NCI-H748 (cell line): Measurements from ENCODE around the gene GPR108.
"Not testable (repeated sequence)": the region's sequence is repeated elsewhere in the genome, so short reads cannot be mapped to it uniquely, and the experiment has no call there.

ENCODE experiments used
- DNase-seq: peaks from one replicate; lab custom pipeline; 2025; ENCODE audit not compliant: unreplicated experiment; lab: John Stamatoyannopoulos, UW

Gene GPR108

DNA sequence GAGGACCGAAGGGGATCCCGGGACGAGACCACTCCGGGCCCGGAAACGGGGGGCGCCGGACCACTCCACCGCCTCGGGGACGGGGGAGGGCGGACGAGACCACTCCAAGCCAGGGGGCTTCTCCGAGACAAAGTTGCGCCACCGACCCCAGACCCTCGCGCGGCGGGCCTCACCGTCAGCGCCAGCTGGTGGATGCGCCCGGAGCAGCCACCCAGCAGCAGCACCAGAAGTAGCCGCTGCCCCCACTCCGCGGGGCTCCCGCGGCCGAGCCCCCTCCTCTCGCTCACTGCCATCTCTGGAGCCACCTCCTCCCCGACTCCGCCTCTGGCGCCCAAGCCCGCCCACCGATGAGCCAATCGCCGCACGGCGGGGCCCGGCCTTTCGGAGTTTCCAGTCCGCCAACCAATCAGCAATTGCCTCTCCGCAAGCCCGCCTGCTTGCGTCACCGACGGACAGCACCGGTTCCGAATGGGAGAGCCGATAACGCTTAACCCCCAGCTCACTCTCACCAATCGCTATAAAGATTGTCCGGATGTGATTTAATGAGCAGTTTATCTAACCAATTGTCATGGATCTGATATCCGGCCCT lies at the start of gene GPR108:
Gene GPR108 (minus strand): TSS at position 297 of the 589 bp plus-strand sequence. CDS start 4 bp downstream, at position 293.
- peak; percentile 99 for DNase-seq

DNA sequence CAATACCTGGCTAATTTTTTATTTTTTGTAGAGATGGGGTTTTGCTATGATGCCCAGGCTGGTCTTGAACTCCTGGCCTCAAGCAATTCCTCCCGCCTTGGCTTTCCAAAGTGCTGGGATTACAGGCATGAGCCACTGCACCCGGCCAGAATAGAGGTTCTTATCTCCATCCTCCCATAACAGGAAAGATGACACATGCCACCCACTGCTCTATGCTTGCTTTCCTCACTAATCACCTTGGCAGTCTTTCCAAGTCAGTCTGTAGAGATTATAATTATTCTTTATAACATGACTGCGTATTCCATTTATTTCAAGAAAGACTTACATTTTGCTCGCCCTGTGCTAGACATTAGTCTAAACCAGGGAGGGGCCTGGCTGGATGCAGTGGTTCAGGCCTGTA lies 41.8 kb upstream of the GPR108 start:
- DNase-seq, result no peak

DNA sequence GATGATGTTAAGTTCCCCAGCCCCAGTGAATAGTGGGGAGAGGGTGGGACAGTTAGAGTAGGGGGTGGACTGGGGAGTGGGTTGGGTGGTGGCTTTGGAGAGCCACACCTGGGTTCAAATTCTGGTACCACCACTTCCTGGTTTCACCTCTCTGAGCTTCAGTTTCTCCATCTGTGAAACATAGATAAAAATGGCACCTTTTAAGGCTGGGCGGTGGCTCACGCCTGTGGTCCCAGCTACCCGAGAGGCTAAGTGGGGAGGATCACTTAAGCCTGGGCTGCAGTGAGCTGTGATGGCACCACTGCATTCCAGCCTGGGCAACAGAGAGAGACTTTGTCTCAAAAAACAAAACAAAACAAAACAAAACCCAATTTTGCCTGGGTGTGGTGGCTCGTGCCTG lies 41.0 kb upstream of the GPR108 start:
- DNase-seq, result no peak

DNA sequence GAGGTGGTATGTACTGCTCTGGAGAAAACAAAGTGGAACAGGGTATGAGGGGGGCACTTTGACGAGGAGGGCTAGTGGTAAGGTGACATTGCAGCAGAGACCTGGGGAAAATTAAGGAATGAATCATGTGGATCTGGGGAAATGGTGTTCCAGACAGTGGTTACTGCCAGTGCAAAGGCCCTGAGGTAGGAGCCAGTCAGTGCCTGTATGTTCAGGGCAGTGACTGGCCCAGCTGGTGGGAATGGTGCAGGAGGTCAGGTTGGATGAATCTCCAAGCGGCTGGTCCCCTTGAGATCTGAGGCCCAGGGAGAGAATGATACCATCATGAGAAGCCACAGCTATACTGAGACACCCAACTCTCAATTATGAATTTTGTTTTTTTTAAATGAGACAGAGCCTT lies 40.1 kb upstream of the GPR108 start:
- no peak for DNase-seq

DNA sequence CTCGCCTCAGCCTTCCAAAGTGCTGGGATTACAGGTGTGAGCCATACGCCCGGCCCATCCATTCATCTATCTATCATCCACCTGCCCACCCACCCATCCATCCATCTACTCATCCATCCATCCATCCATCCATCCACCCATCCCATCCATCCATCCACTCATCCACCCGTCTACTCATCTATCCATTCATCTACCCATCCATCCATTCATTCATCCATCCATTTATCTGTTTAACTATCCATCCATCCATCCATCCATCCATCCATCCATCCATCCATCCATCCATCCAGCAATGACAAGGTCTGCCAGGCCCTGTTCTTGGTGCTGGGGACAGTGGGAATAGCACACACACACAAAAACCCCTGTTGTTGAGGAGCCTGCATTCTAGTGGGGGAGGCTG lies 39.6 kb upstream of the GPR108 start:
- DNase-seq, result no peak

DNA sequence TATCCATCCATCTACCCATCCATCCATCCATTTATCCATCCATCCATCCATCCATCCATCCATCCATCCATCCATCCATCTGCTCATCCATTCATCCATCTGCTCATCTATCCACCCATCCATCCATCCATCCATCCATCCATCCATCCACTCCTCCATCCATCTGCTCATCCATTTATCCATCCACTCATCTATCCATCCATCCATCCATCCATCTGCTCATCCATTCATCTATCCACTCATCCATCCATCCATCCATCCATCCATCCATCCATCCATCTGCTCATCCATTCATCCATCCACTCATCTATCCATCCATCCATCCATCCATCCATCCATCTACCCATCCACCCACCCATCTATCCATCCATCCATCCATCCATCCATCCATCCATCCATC lies 38.7 kb upstream of the GPR108 start:
- not testable (repeated sequence) for DNase-seq

DNA sequence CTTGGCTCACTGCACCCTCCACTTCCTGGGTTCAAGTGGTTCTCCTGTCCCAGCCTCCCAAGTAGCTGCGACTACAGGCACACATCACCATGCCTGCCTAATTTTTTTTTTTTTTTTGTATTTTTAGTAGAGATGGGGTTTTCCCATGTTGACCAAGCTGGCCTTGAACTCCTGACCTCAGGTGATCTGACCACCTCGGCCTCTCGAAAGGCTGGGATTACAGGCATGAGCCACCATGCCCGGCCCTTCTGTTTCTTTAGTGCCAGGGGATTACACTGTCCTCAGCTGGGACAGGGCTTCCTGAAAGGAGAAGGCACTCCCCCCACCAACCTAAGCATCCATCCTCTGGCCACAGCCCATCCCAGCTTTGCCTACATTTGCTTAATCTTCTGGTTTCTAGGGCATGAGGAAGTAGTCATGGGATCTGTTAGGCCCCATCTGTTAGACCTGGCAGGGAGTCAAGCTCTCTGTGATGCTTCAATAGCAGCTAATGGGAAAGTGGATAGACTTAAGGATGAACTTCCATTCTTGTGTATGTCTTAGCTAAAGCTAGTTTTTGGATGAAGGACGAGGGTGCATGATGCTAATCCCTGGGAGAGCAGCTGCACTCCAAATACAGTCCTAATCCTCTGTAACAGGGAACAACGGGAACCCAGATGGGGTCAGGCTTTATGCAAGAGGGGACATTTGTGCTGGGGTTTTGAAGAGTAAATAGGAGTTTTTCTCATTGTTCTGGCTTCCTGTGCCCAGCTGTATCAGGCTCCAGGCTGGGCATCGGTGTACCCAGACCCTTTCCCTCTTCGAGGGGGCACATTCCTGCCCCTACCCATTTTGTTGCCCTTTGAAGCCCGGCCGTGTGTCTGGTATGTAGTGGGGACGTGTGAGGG lies 37.7 kb upstream of the GPR108 start:
- no peak for DNase-seq

DNA sequence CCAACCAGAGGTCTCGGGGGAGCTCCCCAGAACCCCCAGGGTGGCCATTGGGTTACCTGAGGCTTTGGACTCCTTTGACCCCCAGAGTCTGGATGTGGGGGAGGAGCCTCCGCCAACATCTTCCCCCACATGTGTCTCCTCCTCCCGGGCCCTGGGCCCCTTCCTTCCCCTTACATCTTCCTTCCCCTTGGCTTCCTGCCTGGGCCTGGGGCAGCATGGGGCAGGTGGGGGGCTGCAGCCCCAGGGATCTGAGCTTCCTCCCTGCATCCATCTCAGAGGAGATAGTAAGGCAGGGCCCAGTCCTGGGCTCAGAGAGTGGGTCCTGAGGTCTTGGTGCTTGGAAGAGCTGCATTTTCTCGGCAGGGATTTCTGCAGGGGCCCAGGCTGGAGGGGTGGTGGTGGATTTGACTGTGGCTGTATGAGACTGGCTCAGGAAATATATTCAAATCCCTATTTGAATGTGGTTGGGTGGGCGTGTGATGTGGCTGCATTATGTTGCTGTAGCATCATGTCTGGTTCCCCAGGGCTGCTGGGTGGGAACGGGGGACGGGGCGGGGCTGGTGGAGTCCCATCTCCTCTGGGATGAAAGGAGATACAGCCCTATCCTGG lies 36.0 kb upstream of the GPR108 start:
- no peak for DNase-seq

DNA sequence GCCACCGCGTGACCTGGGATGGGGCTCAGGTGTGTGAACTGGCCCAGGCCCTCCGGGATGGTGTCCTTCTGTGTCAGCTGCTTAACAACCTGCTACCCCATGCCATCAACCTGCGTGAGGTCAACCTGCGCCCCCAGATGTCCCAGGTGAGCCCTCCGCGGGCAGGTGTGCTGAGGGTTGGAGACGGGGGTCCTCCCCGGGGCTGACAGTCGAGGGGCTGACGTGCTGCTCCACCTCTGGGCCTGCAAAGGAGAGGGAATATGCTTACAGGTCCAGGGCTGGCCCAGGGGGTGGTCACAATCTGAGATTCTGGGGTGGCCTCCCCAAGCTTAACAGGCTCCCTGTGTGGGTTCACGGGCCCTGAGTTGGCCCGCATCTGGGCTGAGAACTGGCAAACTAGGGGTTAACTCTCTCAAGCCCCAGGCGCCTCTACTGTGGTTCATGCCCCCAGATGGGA lies 35.5 kb upstream of the GPR108 start:
- DNase-seq, result no peak

DNA sequence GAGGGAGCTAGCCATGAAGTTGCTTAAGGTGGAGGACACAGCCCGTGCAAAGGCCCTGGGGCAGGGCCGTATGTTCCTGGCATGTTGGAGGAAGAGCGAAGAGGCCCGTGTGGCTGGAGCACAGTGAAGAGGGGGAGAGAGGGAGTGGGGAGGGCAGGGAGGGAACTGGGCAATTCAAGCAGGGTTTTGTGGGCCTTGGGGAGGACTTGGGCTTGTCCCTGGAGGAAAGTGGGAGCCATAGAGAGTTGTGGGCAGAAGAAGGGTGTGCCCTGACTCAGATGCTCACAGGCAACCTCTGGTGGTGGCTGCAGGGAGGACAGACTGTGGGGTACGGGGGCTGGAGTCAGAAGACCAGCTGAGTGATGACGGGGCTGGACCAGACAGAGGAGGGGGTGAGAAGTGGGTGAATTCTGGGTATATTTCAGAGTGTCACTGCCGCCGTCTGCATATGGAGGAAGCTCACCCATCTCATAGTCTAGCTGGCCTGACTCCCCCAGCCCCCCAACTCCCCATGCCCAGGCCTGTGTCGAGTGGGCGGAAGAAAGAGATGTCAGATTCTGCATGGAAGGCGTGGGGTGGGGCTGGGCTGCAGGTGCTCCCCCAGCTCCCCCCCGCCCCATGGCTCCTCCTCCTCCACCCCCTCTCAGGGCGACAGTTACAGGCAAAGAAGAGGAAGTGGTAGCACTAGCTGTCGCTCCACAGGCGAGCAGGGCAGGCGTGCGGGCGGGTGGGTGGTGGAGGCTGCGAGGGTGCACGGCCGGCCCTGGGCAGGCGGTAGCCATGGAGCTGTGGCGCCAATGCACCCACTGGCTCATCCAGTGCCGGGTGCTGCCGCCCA lies 34.9 kb upstream of the GPR108 start, which contains the start of gene VAV1:
Gene VAV1 (plus strand): TSS at position 681 of the 838 bp plus-strand sequence. CDS start 100 bp downstream, at position 781.
- no peak for DNase-seq

DNA sequence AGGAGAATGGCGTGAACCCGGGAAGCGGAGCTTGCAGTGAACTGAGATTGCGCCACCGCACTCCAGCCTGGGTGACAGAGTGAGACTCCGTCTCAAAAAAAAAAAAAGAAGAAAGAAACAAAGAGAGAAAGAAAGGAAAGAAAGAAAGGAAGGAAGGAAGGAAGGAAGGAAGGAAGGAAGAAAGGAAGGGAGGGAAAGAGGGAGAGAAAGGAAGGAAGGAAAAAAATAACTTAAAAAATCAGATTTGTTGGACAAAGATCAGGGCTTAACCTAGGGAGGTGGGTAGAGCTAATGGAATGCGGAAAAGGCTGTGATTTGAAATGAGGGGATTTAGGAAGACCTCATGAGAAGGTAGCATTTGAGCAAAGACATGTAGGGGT lies 34.3 kb upstream of the GPR108 start:
- not testable (repeated sequence) for DNase-seq

DNA sequence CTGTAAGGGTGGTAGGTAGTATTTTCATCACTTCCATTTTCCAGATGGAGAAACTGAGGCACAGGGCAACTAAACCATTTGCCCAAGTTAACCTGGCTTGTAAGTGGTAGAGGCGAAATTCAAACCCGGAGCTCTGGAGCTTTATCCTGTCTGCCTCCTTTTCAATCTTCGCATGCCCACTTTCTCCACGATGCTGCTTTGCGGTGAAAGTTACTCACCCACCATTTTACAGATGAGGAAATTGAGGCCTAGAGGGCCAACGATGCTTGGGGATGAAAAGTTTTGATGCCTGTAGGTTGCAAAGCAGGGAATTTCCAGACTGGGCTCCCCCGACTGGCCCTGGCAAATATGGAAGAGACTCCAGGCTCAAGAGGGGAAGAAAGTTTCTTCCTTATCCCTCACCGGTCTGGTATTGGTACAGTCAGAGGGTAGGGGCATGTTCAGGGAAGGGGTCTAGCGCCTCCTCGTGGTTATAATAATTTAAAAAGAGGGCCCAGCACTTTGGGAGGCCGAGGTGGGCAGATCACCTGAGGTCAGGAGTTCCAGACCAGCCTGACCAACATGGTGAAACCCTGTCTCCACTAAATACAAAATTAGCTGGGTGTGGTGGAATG lies 31.7 kb upstream of the GPR108 start:
- DNase-seq, result peak; percentile 11

DNA sequence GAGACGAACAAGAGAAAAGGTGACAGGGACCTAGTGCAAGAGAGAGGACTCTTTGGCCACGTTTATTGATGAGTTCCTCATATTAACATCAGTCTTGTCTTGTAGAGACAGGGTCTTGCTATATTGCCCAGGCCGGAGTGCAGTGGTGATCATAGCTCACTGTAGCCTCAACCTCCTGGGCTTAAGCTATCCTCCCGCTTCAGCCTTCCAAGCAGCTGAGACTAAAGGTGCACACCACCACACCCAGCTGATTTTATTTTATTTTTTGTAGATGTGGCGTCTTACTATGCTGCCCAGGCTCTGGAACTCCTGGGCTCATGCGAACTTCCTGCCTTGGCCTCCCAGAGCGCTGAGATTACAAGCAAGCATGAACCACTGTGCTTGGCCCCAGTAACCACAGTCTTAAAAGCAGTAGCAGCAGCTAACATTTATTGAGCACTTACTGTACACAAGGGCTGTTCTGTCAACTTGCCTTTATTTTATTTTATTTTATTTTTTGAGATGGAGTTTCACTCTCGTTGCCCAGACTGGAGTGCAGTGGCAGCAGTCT lies 30.9 kb upstream of the GPR108 start:
- DNase-seq, result no peak

DNA sequence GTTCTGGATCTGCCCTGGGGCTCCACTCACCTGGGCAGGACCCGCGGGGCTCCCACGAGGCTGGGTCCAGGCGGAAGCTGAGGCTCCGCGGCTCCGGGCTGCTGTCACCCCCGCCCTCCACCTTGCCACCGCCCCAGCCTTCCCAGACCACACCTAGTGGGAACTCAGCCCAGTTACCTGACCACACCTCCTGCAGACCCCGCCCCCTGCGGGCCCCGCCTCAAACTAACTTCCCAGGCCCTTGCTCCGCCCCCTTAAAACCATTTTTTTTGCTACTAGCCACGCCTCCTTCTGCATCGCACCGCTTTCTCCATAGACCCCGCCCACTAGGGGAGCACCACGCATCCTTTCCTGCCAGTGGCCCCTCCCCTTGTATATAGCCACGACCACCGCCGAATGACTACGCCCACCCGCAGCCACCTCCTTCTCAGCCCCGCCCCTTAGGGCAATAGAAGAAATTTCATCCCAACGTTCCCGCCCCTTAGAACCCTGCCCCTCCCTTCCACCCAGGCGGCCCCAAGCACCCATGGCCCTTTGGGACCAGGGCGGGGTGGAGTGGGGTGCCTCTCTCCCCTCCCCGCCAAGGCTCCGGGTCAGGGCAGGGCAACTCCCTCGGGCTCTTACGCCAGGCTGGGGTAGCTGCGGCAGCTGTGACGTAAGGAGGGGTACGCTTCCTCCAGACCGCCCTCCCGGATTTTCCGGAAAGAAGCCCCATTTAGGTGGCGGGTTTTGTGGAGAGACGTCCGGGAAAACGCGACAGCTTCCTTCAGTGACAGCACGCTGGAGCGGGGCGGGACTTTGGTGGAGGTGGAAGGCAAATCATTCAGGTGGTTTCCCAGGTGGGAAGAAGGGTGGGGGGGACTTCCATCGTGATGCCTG lies 30.2 kb upstream of the GPR108 start, which contains the start of gene SH2D3A:
Gene SH2D3A (minus strand): TSS at position 79 of the 879 bp plus-strand sequence. CDS start 3,687 bp downstream, outside the sequence.
- DNase-seq, result peak; percentile 90

DNA sequence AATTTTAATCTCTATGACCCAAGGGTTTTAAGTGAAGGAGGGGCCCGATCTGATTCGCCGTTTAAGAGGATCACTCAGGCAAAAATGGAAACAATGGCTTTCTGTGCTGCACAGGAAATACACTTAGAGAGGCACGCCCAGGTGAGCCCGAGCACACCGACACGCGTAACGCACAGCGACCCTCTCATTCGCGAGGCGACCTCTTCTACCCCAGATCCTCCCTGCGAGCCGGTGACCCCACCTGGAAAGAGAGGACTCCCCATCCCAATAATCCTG lies 29.6 kb upstream of the GPR108 start:
- DNase-seq, result peak; percentile 73

DNA sequence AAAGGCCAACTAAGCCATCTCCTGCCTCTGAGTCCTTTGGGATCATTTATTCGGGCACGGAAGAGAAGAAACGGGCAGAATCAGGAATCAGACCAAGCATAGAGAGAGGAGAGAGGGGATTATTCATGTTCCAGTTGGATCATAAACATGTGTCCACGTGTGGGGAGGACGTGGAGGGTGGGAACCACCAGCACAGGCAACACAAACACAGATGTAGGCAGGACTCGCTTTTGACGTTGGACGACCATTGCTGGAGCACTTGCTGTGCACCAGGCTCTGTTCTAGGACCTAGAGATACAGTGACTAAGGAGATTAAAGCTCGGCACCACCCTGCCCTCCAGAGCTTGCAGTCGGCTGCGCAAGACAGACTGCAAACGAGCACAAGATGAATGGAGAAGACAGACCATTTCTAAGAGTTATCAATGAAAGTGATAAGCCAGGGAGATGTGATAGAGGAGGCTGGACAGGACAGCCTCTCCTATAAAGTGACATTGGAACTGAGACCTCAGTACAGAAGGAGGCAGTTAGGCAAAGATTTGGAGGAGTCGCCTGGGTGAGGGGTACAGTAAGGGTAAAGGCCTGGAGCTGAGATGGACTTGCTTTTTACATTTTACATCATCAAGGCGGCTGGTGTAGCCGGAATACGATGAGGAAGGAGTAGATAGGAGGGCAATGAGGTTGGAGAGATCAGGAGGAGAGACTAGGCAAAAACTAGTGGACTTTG lies 29.1 kb upstream of the GPR108 start:
- peak; percentile 17 for DNase-seq

DNA sequence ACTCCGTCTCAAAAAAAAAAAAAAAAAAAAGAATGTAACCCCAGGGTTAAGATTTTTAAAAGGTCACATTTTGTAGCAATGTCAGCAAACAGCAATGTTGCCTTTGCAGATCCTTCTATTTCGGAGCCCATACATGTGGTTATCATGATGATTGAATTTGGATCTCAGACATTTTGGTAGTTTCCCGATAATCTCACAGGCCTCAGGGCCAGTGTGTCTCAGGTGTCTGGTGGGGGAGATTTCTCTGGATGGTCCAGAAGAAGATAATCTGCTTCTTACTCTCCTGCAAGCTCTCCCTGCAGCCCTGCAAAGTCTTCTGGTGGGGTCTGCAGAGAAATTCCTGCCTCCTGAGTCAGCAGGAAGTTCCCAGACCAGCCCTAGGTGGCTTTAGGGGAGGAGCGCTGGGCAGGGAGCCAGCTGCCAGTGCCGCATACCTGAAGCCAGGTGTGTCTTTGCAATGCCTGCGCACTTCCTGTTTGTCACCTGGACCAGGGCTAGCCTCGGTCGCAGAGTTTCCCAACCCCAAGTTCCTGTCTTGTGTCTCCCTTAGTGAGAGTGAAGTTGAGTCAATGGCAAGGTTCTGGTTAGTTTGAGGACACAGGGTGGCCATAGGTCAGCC lies 28.5 kb upstream of the GPR108 start:
- peak; percentile 83 for DNase-seq

DNA sequence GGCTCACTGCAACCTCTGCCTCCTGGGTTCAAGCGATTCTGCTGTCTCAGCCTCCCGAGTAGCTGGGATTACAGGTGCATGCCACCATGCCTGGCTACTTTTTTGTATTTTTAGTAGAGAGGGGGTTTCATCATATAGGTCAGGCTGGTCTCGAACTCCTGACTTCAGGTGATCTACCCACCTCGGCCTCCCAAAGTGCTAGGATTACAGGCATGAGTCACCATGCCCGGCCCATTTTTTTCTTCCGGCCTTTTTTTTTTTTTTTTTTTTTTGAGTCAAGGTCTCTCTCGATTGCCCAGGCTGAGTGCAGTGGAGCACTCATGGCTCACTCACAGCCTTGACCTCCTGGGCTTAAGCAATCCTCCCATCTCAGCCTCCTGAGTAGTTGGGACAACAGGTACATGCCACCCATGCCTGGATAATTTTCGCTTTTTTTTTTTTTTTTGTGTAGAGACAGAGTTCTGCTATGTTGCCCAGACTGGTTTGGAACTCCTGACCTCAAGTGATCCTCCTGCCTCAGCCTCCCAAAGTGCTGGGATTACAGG lies 24.9 kb upstream of the GPR108 start:
- DNase-seq, result not testable (repeated sequence)
